AG09309 (cell line): ENCODE results near the gene UBE2U.
A peak's percentile ranks its signal among the peaks of the same experiment; 100 is the strongest.

ENCODE experiments used
- DNase-seq: peaks from one replicate; pipeline ENCODE4 v3.0.0-alpha.2; 2010; ENCODE audit warnings: low read depth
- H3K4me3 ChIP-seq: 2 replicates; pipeline ENCODE4 v1.5.1; 2011; ENCODE audit warnings: mild to moderate bottlenecking, low read depth, low read length, moderate library complexity; ENCODE audit not compliant: control insufficient read depth
- CTCF ChIP-seq: IDR thresholded peaks from 2 replicates; pipeline ENCODE4 v1.5.1; 2011; ENCODE audit warnings: mild to moderate bottlenecking, low read depth, low read length, inconsistent platforms; ENCODE audit not compliant: insufficient read depth, control insufficient read depth; ENCODE audit errors: missing control alignments

Gene UBE2U

GRCh38 chr1:64263335-64263734, 59.9 kb downstream of the UBE2U start:
- TF ChIP-seq CTCF = no peak
- DNase-seq = no peak
- no peak overlapping the region for H3K4me3 ChIP-seq

- H3K4me3 ChIP-seq = no peak overlapping the region
- no peak for DNase-seq
- TF ChIP-seq CTCF = no peak
Observed at GRCh38 chr1:64263856-64264255, 60.4 kb downstream of the UBE2U start.

- no peak overlapping the region for H3K4me3 ChIP-seq
- no peak for DNase-seq
- no peak for TF ChIP-seq CTCF
Observed at GRCh38 chr1:64265141-64265540, 61.7 kb downstream of the UBE2U start.

GRCh38 chr1:64266991-64267390, 63.6 kb downstream of the UBE2U start:
- TF ChIP-seq CTCF = no peak
- DNase-seq = no peak
- no peak overlapping the region for H3K4me3 ChIP-seq

- peak; percentile 70 for TF ChIP-seq CTCF
- no peak overlapping the region for H3K4me3 ChIP-seq
- peak; percentile 67 for DNase-seq
Observed at GRCh38 chr1:64268653-64269557, 65.5 kb downstream of the UBE2U start.

- no peak for DNase-seq
- TF ChIP-seq CTCF = no peak
- H3K4me3 ChIP-seq = no peak overlapping the region
Observed at GRCh38 chr1:64269558-64269884, 66.1 kb downstream of the UBE2U start.
